Stimulated activated CD8-positive, alpha-beta memory T cell treated with anti-CD3 and anti-CD28 coated beads, Interleukin-15, amount 100 ng/mL, for 24 hours (primary cell): Measurements from ENCODE around the gene GTF2A2.
"Not testable (repeated sequence)": the region's sequence is repeated elsewhere in the genome, so short reads cannot be mapped to it uniquely, and the experiment has no call there.

Source experiments
- DNase-seq: peaks from one replicate; pipeline ENCODE4 v3.0.0-alpha.2; 2020; ENCODE audit warnings: low read depth

Gene GTF2A2

GRCh38 chr15:59674361-59674877 lies 17.1 kb upstream of the GTF2A2 start:
- no peak for DNase-seq

GRCh38 chr15:59668556-59668955 lies 11.2 kb upstream of the GTF2A2 start:
- no peak for DNase-seq

- DNase-seq = no peak
These were observed 4.9 kb upstream of the GTF2A2 start for GRCh38 chr15:59662260-59662659.

- DNase-seq = no peak
These were observed 2.1 kb upstream of the GTF2A2 start for GRCh38 chr15:59659366-59659765.

- no peak for DNase-seq
These were observed 365 bp upstream of the GTF2A2 start for GRCh38 chr15:59657635-59658125.

- DNase-seq = no peak
These were observed 3.3 kb downstream of the GTF2A2 start for GRCh38 chr15:59654046-59654445.

- DNase-seq = no peak
These were observed 7.7 kb downstream of the GTF2A2 start for GRCh38 chr15:59649603-59650002.

GRCh38 chr15:59647085-59647484 lies 10.2 kb downstream of the GTF2A2 start:
- DNase-seq = no peak

- no peak for DNase-seq
These were observed 11.0 kb downstream of the GTF2A2 start for GRCh38 chr15:59646277-59646676.

- not testable (repeated sequence) for DNase-seq
These were observed 11.5 kb downstream of the GTF2A2 start for GRCh38 chr15:59645812-59646211.

- no peak for DNase-seq
These were observed 12.6 kb downstream of the GTF2A2 start for GRCh38 chr15:59644756-59645155.

- DNase-seq = no peak
These were observed 15.0 kb downstream of the GTF2A2 start for GRCh38 chr15:59642351-59642750.

GRCh38 chr15:59637507-59637906 lies 19.8 kb downstream of the GTF2A2 start:
- not testable (repeated sequence) for DNase-seq

GRCh38 chr15:59636184-59636583 lies 21.1 kb downstream of the GTF2A2 start:
- no peak for DNase-seq

GRCh38 chr15:59632714-59633113 lies 24.6 kb downstream of the GTF2A2 start:
- no peak for DNase-seq

GRCh38 chr15:59622289-59622688 lies 35.0 kb downstream of the GTF2A2 start:
- DNase-seq = no peak

GRCh38 chr15:59618406-59618805 lies 38.9 kb downstream of the GTF2A2 start:
- DNase-seq = no peak

GRCh38 chr15:59616379-59616778 lies 40.9 kb downstream of the GTF2A2 start:
- DNase-seq = no peak

- no peak for DNase-seq
These were observed 41.7 kb downstream of the GTF2A2 start for GRCh38 chr15:59615661-59616060.

GRCh38 chr15:59614153-59614552 lies 43.2 kb downstream of the GTF2A2 start:
- no peak for DNase-seq

- DNase-seq = no peak
These were observed 45.7 kb downstream of the GTF2A2 start, which contains the start of gene GCNT3 for GRCh38 chr15:59611276-59612260. TSS of gene GCNT3 (plus strand) at chr15:59611783. CDS start at chr15:59618239, 6,456 bp downstream.

- no peak for DNase-seq
These were observed 47.3 kb downstream of the GTF2A2 start for GRCh38 chr15:59609730-59610712.
